Stimulated activated CD4-positive, alpha-beta T cell treated with anti-CD3 and anti-CD28 coated beads, Interleukin-15, amount 100 ng/mL, for 24 hours (primary cell): ENCODE measurements around the gene SGCD.
A peak's percentile ranks its signal among the peaks of the same experiment; 100 is the strongest.

ENCODE experiments used
- DNase-seq: peaks from one replicate; pipeline ENCODE4 v3.0.0-alpha.2; 2020

The SGCD gene

DNA sequence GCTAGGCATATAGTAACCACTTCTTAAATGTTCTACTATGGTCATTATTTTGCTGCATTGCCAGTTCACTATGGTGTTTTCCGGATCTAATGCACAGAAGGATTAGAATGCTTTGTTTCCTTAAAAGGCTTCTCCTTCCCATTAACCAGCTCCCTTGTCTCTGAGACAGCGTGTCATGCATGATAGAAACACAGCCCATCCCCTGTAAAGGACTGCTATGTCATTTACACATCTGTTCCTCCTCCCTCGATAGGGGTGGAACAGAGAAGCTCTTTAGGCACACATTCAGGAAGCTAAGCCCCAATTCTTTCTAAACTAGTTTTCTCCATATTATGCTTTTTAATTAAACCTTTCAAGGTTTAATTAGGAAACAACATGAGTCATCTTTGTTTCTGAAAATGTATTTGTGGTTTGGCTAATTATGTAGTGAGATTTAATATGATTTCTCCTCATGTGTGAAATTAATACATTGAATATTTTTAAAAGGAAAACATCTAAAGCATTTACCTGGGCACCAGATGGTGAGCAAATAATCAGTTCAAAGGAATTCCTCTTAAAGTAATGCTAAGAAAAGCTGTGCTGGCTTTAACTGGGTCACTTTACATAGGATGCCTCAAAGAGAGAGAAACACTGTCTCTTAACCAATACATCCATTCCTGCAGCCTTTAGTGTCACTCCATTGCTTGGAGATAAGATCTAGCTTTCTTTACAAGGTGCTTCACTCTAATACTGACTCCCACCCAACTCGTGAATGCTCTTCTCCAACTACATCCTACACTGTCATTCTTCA is 389.8 kb downstream of the SGCD start:
- DNase-seq, result no peak

DNA sequence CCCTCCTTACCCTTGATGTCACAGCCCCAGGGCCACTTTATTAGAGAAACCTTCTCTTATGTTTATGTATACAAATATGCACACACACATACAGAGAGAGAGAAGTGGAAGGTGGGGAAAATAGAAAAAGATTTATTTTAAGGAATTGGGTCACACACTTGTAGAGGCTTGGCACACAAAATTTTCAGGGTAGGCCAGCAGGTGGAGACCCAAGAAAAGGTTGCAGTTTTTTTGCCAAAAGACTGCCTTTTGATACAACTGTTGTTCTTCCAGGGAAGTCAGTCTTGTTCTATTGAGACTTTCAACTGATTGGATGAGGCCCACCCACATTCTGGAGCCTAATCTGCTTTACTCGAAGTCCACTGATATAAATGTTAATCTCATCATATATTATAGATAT is 392.0 kb downstream of the SGCD start:
- DNase-seq, result no peak

DNA sequence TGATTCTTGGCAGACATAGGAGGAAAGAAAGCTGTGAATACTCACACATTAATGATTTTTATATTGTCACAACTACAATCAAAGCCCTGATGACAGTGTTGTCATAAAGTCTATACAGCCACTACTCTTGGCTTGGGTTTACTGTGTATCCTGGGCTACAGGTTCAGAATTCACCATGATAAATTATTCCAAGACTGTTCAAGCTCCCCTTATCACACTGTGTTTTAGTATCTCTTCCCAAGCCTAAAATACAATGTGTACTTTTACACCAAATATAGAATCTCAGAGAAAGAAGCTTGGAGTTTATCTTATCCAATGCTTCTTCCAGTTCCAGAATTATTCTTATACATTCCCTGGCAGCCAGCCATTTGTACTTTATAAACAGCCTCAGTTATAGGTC is 395.4 kb downstream of the SGCD start:
- no peak for DNase-seq

DNA sequence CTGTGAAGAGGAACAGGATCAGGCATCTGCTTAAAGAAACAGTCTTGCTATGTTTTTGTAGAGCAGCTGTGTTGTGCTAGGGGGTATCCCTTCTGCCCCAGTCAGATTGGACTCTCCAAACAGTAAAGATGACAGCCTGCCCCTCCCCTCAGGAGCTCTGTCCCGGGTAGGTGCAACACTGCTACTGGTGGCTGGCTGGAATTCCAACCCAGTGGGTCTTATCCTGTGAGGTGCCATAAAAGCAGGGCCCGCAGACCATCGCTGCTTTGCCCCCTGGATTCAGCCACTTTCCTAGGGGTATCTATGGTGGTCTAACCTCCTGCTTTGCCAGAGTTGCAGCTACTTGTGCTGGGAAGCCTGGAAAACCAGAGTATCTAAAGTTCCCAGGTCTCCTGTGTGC is 408.5 kb downstream of the SGCD start:
- DNase-seq, result no peak

DNA sequence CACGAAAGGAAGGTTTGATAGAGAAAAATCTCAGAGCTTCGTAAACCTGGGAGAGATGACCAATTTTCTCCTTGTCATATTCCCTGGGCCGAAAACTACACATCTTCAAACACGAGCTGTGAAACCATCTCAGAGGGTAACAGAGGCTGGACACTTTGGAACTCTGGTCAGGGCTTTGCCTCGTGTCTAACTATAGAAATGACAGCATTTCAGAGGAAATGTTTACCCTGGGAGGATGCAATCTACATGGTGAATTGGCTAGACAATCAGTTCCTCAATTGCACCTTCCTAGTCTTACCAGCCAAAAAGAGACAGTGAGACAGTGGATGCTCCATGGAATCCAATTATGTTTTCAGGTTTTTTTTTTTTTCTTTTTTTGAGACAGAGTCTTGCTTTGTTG is 414.6 kb downstream of the SGCD start:
- no peak for DNase-seq

DNA sequence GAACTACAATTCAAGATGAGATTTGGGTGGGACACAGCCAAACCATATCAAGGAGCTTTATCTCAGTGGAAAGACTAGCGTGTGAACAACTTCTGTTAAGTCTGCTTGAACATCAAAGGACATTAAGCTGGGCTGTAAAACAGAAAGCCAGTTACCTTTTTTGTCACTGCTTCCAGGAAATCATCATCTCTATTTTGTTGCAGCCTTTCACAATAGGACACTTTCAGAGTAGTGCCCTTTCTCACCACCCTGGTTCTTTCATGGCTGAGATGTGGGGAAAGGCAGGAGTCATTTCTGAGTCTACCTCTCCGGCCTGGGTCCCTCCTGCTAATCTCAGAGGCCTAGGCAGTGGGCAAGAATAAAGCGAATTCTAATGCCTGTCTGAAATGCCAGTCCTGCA is 426.9 kb downstream of the SGCD start:
- DNase-seq, result peak; percentile 9

DNA sequence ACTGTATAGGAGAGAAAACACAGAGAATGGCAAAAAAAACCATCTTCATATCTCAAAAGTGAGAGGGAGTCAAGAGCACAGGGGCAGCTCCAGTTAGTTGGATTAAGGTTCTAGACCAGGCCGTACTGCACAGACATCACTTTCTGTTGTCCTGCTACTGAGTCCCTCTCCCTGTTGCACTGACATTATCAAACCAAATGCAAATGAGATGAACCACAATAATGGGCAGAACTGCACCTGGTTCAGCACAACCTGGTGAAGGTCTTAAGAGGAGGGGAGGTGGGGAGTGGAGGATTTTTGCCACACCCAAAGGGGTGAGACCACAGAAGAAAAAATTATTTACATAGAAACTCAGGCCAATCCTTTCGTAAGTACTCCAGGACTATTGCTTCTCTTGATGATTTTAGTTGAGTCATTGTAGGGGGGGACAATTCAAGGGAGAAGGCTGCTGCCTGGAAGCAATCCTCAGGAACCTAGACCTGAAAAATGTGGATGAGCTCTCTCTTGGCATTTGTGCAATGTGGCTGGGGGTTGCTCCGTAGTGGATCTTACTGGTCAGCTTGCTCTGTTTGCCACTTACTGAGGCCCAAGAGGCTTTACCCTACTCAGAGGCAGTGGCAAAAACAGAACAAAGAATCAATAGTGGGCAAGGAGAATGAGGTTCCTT is 428.6 kb downstream of the SGCD start:
- DNase-seq, result no peak

DNA sequence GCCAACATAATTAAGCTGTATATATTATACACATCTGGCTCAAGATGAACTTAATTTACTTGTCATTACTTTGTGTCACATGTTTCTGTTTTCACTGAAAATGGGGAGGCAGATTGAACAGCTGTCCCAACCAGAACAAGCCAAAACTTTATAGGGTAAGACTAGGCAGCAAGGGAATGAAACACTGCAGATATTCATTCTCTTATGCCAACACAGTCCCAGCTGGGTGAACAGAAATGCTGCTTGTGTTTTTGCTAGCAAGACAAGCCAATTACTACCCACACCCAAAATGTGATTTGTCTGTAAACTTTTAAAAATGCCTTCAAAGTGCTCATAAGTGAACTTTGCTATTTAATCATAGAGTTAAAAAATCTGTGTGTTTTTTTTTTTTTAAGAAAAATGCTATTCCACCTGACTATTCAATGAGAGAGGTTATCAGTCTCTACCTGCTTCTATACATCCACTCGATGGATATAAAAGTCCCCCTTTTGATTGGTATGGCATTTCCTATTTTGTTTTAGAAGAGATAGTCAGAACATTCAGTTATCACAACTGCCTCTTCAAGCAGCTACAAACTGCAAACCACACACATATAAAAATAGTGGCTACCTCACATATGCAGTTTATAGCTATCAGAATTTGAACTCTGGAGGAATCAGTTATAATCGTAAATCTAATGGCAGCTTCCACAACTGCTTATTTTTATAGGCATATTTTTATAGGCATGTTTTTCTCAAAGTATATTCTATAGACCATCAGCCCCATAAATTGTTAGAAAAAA is 431.2 kb downstream of the SGCD start:
- no peak for DNase-seq

DNA sequence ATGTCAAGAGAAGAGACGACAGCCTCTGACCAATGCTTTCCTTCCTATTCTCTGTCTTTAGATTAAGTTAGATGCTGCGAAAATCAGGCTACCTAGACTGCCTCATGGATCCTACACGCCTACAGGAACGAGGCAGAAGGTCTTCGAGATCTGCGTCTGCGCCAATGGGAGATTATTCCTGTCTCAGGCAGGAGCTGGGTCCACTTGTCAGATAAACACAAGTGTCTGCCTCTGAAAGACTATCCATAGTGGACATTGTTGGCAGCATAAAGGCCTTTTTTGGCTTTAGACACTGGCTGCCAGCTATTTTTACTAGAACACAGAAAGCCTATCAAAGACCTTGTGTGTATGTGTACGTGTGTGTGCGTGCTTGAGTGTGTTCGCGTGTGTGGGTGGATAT is 432.2 kb downstream of the SGCD start:
- no peak for DNase-seq

DNA sequence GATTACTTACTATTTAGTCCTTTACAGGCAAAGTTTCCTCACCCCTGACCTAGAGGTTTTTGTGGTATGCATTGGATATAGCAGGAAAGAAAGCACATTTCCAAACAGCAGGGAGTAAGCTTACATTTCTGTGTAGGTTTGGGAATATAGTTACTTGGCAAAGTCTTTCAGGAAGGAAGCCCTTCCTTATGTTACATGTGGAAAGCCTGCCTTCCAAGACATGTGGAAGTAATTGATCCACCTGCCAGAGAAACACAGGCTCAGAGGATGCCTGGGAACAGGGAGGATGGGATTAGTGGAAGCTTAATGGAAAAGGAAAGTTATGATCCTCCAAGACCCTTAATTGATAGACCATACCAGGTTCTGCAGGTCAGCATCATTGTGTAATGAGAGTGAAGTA is 435.8 kb downstream of the SGCD start:
- DNase-seq, result no peak

DNA sequence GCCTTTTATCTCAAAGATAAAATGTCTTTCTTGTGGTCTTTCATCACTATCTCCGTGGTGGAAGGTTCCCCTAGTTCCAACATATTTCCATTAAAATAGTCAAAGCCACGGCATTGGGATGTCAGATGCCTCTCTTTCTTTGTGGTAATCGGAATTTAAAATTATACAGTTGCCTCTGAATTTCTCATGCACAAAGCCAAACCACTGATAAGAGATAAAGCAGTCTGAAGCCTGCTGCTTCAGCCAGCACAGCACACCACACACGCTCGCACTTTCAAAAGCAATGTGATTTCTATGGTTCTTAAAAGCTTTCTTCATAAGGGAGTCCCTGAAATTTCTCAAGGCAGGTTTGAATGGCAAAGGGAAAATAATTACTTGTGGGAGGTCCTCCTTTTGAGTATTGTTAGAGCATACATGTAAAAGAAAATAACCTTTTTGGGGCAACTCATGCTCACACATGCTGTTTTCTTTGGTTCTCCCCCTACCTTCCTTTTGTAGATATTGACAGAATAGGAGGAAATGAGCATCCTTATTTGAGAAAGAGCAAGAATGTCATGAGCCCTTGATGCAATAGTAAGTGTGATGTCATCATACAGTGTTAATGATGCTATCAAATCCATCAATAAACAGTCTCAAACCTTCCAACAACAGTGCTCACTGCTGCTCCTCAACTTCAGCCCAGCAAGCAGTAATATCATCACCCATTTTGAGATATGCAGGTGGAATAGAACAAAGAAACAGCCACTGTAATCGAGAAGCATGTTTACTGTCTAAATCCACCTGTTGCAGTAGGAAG is 437.4 kb downstream of the SGCD start:
- DNase-seq, result no peak

DNA sequence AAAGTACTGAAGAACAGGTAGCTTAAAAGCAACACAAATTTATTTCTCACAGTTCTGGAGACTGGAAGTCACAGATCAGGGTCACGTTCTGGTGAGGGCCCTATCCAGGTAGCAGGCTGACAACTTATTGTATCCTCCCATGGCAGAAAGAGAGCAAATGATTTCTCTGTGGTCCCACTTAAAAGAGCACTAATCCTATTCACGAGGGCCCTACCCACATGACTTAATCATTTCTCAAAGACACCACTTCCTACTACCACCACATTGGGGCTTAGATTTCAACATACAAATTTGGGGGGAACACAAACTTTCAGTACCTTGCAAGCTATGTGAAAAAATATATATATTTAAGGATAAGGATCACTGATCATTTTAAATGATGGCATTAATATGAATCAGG is 447.3 kb downstream of the SGCD start:
- DNase-seq, result no peak

DNA sequence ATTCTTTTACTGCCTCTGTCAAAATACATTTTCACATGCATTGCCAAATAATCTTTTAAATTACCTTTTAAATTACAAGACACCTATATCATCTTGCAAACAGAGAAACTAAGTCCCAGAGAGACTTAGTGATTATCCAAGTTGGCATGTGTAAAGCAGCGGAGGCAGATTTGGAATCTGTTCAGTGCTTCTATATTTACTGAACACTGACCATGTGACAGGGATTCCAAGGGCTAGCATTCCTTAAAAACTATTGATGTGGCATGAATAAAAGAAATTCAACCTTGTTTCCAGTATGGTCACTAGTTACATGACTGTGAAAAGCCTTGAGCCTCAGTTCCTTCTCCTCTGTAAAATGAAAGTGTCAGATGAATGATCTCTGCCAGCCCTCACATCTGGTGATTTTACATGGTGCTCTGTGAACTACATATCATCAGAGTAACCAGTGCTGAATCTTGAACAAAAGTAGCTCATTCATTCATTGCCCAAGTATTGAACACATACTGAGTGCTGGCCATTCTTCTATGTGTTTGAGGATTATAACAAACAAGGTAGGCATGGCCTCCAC is 451.3 kb downstream of the SGCD start:
- no peak for DNase-seq

DNA sequence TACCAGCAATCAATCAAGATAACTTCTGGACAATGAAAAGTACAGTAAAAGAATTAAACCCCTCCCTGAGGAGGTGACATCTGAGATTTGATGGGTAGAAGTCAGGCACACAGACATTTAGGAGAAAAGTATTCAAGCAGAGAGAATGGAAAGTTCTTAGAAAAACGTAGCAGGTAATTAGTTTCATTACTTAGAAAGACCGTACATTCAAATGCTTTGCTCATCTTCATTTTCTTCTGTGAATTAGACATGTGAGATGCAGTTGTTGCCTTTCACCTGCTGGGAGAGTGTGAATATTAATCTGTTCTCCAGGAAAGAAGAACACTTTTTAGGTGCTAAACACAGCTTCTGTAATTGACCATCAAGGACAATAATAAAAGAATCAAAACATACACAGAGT is 451.8 kb downstream of the SGCD start:
- DNase-seq, result no peak

DNA sequence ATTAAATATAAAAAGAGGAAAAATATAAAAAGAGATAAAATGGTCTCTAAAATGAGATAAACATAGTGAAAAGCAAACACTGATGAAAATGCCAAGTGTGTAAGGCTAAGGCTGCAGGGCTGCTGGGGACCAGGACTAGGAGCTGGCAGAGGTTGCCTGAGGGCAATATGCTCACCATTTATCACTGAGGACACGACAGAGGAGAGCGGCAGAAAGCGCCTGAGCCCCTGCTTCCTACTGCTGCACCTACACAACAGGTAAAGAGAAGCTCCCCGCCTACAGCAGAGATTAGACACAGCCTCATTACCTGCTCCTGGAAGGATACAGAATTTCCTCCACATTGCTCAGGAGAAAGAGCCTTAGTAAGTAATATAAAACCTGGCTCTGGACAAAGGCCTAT is 452.5 kb downstream of the SGCD start:
- no peak for DNase-seq

DNA sequence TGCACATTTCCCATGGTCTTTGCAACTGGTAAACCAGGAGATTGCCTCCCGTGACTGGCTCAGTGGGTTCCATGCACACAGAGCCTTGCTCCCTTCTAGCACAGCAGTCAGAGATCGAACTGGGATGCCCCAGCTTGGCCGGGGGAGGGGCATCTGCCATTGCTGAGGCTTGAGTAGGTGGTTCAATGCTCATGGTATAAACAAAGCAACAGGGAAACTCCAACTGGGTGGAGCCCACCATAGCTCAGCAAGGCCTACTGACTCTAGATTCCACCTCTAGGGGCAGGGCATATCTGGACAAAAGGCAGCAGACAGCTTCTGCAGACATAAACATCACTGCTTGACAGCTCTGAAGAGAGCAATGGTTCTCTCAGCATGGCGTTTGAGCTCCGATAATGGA is 456.1 kb downstream of the SGCD start:
- DNase-seq, result no peak

DNA sequence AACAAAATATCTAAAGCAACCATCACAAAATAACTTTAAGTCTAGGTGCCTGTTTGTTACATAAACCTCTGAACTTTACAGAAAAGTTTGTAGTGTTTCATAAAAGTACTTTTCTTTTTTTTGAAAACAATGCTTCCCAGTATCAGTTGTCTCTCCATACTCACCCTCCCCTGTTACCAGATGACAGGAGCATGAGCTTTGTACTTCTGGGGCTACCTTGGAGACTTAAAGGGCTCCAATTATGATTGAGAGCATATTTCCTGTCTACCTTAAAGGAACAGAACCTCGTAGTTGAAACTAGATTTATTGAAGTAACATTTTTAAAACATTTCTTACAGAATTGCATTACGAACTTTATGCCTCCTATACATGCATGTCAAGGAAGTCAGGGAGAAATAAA is 467.7 kb downstream of the SGCD start:
- no peak for DNase-seq

DNA sequence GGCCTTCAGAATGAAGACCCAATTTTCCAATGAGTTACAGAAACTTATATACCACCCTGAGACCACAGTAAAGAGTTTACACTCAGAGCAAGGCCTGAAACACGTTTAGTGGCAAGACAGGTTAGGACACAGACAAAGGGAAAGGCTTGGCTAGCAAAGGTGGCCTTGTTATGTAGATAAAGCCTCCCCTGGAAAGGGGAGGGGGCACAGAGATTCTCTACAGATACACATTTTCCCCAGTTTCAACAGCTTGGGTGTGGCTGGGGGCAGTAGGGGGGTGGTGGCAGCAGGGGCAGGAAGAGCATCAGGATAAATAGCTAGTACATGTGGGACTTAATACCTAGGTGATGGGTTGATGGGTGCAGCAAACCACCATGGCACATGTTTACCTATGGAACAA is 471.2 kb downstream of the SGCD start:
- no peak for DNase-seq

DNA sequence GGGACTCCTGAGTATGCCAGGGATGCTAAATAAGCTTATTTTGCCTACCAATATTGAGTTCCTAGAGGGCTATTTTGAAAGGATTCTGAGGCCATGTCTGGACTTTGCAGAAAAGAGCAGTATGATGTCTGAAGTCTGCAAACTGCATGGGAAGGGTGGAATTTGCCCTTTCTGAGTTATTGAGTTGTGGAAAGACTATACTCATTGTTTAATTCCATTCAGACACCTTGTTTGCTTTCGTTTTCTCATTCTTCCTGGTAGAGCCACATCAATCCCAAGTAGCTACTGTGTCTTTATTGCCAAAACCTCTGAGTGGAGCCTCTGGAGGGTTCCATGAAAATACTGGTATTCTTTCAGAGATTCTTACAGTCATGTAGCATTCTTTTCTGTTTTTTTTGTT is 472.2 kb downstream of the SGCD start:
- DNase-seq, result no peak

DNA sequence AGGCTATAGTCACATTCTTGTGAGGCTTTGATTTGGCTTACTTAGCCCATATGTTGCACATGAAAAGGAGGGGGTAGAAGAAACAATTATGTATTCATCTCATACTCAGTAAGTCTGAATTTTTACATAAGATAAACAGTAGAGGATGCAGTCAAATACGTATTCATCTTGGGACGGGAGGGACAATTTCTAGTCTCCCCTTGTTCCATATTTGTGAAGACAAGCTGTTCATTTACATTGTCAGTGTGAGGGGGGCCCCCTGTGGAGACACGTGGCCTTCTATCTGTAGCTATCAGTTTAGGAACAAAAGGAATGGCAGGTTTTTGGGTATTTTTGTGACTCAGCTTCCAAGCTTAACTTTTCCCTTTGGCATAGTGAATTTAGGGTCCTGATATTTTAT is 474.0 kb downstream of the SGCD start:
- DNase-seq, result no peak

DNA sequence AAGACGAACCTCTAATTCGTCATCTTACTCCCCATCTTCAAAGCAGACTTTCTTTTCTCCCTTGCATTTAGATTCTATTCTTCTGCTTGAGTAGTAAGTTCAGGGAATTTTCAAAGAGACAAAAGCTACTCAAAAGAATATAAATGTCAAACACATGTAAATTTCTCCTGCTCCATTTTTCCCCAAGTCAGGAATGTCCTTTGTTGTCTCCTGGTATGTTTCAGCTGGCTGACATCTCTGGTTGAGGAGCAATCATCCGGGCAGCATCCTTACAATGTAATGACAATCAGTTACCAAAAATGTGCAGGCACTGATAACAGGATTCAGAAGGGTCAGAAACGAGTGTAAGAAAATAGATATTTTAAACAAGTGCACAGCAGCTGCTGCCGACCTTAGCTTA is 475.5 kb downstream of the SGCD start:
- no peak for DNase-seq

DNA sequence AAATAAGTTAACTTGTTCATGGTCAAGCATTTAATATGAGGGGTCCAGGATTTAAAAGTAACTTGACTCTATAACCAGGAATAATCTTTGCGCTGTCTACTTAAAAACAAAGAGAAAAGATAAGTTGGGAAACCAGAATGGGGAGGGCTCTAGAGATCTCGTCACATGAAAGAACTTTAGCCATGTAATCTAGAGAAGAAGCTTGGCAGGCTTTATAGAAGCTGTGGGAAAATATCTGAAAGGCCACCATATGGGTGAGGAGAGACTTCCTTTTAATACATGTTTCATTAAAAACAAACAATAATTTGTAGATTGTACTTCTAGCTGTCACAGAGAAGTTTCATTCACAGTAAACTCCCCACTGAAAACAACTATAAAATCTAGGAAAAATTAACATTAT is 476.4 kb downstream of the SGCD start:
- no peak for DNase-seq

DNA sequence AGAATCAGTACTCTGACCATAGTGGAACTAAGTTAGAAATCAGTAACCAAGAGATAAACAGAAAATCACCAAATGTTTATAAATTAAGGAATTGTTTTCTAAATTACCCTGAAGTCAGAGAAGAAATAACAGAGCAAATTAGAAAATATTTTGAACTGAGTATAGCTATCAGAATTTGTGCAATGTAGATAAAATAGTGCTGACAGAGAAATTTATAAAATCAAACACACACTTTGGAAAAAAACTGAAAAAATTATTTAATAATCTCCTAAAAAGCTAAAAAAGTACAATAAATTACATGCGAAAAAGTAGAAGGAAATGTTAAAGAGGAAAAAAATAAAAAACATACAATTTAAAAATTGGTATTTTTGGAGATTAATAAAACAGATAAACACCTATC is 486.0 kb downstream of the SGCD start:
- no peak for DNase-seq
